ENCODE results near the gene TTC28. TPM values are rescaled to one million over a fixed set of nuclear protein-coding genes. Genes with fewer than 3 reads are reported as not detected.

The TTC28 gene
- total RNA-seq, 6 experiments from 2014 or later = 10.8 to 18.9 (median 13.6) TPM

- Mint-ChIP-seq H3K27ac (no peak overlapping the region), H3K4me3 (no peak overlapping the region), H3K4me1 (ENCODE audit: low read depth) (peaks cover 47% of the 10 kb centered on the region), H3K9me3 (no peaks in the 10 kb centered on the region), H3K36me3 (ENCODE audit: low read depth) (no peaks in the 10 kb centered on the region), H3K27me3 (ENCODE audit: insufficient read depth) (no peaks in the 10 kb centered on the region)
- no peak for DNase-seq
- TF ChIP-seq CTCF (IDR thresholded peaks at IDR 0.05) = no peak
These were observed 264.7 kb downstream of the TTC28 start for GRCh38 chr22:28414913-28415312.

GRCh38 chr22:28413612-28414399, 265.8 kb downstream of the TTC28 start:
- Mint-ChIP-seq H3K36me3 (ENCODE audit: low read depth) (no peaks in the 10 kb centered on the region), H3K4me3 (no peak overlapping the region), H3K27me3 (ENCODE audit: insufficient read depth) (no peaks in the 10 kb centered on the region), H3K9me3 (no peaks in the 10 kb centered on the region), H3K4me1 (ENCODE audit: low read depth) (peaks cover 49% of the 10 kb centered on the region), H3K27ac (no peak overlapping the region)
- no peak for DNase-seq
- TF ChIP-seq CTCF (IDR thresholded peaks at IDR 0.05) = no peak

GRCh38 chr22:28412109-28412508, 267.5 kb downstream of the TTC28 start:
- H3K36me3 Mint-ChIP-seq (ENCODE audit: low read depth) = no peaks in the 10 kb centered on the region
- TF ChIP-seq CTCF (IDR thresholded peaks at IDR 0.05) = no peak
- H3K27me3 Mint-ChIP-seq (ENCODE audit: insufficient read depth) = no peaks in the 10 kb centered on the region
- no peak overlapping the region for H3K27ac Mint-ChIP-seq
- H3K9me3 Mint-ChIP-seq = no peaks in the 10 kb centered on the region
- no peak for DNase-seq
- H3K4me1 Mint-ChIP-seq (ENCODE audit: low read depth) = peaks cover 37% of the 10 kb centered on the region
- no peak overlapping the region for H3K4me3 Mint-ChIP-seq

- Mint-ChIP-seq H3K4me1 (ENCODE audit: low read depth) (peaks cover 37% of the 10 kb centered on the region), H3K9me3 (no peaks in the 10 kb centered on the region), H3K36me3 (ENCODE audit: low read depth) (no peaks in the 10 kb centered on the region), H3K27ac (peak overlapping the region; percentile 13; the same call in 1 of the 2 replicates), H3K27me3 (ENCODE audit: insufficient read depth) (no peaks in the 10 kb centered on the region), H3K4me3 (no peak overlapping the region)
- no peak for TF ChIP-seq CTCF (IDR thresholded peaks at IDR 0.05)
- DNase-seq = peak; percentile 23
These were observed 268.5 kb downstream of the TTC28 start for GRCh38 chr22:28411125-28411524.

- Mint-ChIP-seq H3K4me1 (ENCODE audit: low read depth) (peaks cover 37% of the 10 kb centered on the region), H3K9me3 (no peaks in the 10 kb centered on the region), H3K4me3 (peak overlapping the region; percentile 41), H3K27me3 (ENCODE audit: insufficient read depth) (no peaks in the 10 kb centered on the region), H3K27ac (peak overlapping the region; percentile 54), H3K36me3 (ENCODE audit: low read depth) (no peaks in the 10 kb centered on the region)
- peak; percentile 21 for DNase-seq
- TF ChIP-seq CTCF (IDR thresholded peaks at IDR 0.05) = no peak
These were observed 269.4 kb downstream of the TTC28 start for GRCh38 chr22:28410050-28410816.
